HCT116 (cell line): ENCODE data around the gene BRCA2.

Experiments used
- EGR1 ChIP-seq: IDR thresholded peaks from 2 replicates; pipeline ENCODE4 v1.6.1; 2012; ENCODE audit warnings: low read depth
- EZH2 ChIP-seq: fragments of 200-600 bp; sonication (generic); IDR thresholded peaks from 2 replicates; pipeline ENCODE4 v1.6.1; 2017; ENCODE audit warnings: antibody characterized with exemption, mixed run types
- EZH2phosphoT487 ChIP-seq: fragments of 200-600 bp; IDR thresholded peaks from 2 replicates; pipeline ENCODE4 v1.6.1; 2018; ENCODE audit warnings: antibody characterized with exemption, borderline replicate concordance
- POLR2A ChIP-seq: IDR thresholded peaks from 2 replicates; pipeline ENCODE4 v1.7.0; 2011; ENCODE audit warnings: borderline replicate concordance; ENCODE audit not compliant: insufficient read depth, insufficient read length; ENCODE audit errors: extremely low read depth
- POLR2AphosphoS5 ChIP-seq: IDR thresholded peaks from 2 replicates; pipeline ENCODE4 v1.6.1; 2011; ENCODE audit warnings: mild to moderate bottlenecking, low read depth, low read length, moderate library complexity
- RAD21 ChIP-seq: IDR thresholded peaks from 2 replicates; pipeline ENCODE4 v1.6.1; 2012; ENCODE audit warnings: low read depth, mild to moderate bottlenecking
- REST ChIP-seq: IDR thresholded peaks from 2 replicates; pipeline ENCODE4 v1.6.1; 2012; ENCODE audit warnings: low read depth
- SRF ChIP-seq: IDR thresholded peaks from 2 replicates; pipeline ENCODE4 v1.6.1; 2012; ENCODE audit warnings: low read depth
- TCF7L2 ChIP-seq: IDR thresholded peaks from 2 replicates; pipeline ENCODE4 v1.7.0; 2011; ENCODE audit warnings: borderline replicate concordance, inconsistent platforms; ENCODE audit not compliant: insufficient read depth, insufficient read length; ENCODE audit errors: extremely low read depth
- ZFX ChIP-seq: fragments of 450-650 bp; IDR thresholded peaks from 2 replicates; pipeline ENCODE4 v1.6.1; 2017
- TF ChIP-seq, protein P1 (sequence below): IDR thresholded peaks from 2 replicates; pipeline ENCODE4 v1.6.1; 2012
- TF ChIP-seq, protein P2 (sequence below), 3 experiments: fragments of 200-600 bp in 1 of 3; sonication (generic) in 1 of 3; IDR thresholded peaks in 2 of 3; conservative IDR thresholded peaks in 1 of 3; 2 replicates each; pipeline ENCODE4 v1.5.1; 2012 to 2017; ENCODE audit warnings: low read depth in 2 of 3, low read length in 2 of 3, antibody characterized with exemption in 1 of 3, borderline replicate concordance in 1 of 3, control low read depth in 1 of 3, mild to moderate bottlenecking in 1 of 3, mixed read lengths in 1 of 3, mixed run types in 1 of 3, moderate library complexity in 1 of 3; ENCODE audit not compliant: insufficient read depth in 1 of 3
- TF ChIP-seq, protein P3 (sequence below): IDR thresholded peaks from 2 replicates; pipeline ENCODE4 v1.6.1; 2012
- TF ChIP-seq, protein P4 (sequence below): IDR thresholded peaks from 2 replicates; pipeline ENCODE4 v1.6.1; 2011; ENCODE audit warnings: mild to moderate bottlenecking, low read length, moderate library complexity; ENCODE audit not compliant: insufficient replicate concordance; ENCODE audit errors: extremely low read depth

DNA sequence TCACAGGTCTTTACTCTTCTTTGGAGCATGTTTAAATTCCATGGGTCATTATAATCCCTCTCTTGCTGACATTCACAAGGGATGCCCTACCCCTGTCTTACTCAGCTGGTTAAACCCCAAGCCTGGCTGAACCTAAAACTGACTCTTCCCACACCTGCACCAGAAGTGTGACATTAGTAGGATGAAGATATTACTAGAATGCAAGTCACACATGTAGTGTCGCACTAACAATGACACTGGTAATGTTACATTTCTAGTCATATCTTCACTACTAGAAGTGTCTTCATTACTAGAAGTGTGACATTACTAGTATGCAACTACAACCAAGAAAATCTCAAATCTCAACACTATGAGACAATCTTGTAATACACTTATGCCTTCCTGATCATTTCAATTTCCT, 14.4 kb upstream of the BRCA2 start:
- TF ChIP-seq POLR2A (no peak), SRF (no peak), EZH2phosphoT487 (no peak), EZH2 (no peak), POLR2AphosphoS5 (no peak), RAD21 (no peak), EGR1 (no peak), REST (no peak), TCF7L2 (no peak), ZFX (no peak)
- TF ChIP-seq, protein P1, sequence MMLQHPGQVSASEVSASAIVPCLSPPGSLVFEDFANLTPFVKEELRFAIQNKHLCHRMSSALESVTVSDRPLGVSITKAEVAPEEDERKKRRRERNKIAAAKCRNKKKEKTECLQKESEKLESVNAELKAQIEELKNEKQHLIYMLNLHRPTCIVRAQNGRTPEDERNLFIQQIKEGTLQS, result no peak
- TF ChIP-seq, protein P2, sequence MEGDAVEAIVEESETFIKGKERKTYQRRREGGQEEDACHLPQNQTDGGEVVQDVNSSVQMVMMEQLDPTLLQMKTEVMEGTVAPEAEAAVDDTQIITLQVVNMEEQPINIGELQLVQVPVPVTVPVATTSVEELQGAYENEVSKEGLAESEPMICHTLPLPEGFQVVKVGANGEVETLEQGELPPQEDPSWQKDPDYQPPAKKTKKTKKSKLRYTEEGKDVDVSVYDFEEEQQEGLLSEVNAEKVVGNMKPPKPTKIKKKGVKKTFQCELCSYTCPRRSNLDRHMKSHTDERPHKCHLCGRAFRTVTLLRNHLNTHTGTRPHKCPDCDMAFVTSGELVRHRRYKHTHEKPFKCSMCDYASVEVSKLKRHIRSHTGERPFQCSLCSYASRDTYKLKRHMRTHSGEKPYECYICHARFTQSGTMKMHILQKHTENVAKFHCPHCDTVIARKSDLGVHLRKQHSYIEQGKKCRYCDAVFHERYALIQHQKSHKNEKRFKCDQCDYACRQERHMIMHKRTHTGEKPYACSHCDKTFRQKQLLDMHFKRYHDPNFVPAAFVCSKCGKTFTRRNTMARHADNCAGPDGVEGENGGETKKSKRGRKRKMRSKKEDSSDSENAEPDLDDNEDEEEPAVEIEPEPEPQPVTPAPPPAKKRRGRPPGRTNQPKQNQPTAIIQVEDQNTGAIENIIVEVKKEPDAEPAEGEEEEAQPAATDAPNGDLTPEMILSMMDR (IDR thresholded peaks at IDR 0.05 in 2 of 3, conservative IDR thresholded peaks at IDR 0.05 in 1 of 3; ENCODE audit: borderline replicate concordance in 1 of 3, insufficient read depth in 1 of 3, low read depth in 2 of 3, low read length in 2 of 3), result no peak
- TF ChIP-seq, protein P3, sequence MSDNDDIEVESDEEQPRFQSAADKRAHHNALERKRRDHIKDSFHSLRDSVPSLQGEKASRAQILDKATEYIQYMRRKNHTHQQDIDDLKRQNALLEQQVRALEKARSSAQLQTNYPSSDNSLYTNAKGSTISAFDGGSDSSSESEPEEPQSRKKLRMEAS, result no peak
- TF ChIP-seq, protein P4, sequence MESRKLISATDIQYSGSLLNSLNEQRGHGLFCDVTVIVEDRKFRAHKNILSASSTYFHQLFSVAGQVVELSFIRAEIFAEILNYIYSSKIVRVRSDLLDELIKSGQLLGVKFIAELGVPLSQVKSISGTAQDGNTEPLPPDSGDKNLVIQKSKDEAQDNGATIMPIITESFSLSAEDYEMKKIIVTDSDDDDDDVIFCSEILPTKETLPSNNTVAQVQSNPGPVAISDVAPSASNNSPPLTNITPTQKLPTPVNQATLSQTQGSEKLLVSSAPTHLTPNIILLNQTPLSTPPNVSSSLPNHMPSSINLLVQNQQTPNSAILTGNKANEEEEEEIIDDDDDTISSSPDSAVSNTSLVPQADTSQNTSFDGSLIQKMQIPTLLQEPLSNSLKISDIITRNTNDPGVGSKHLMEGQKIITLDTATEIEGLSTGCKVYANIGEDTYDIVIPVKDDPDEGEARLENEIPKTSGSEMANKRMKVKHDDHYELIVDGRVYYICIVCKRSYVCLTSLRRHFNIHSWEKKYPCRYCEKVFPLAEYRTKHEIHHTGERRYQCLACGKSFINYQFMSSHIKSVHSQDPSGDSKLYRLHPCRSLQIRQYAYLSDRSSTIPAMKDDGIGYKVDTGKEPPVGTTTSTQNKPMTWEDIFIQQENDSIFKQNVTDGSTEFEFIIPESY, result no peak
